Measurements from ENCODE around the gene RNF113B.

The RNF113B gene

GRCh38 chr13:98176777-98177608 lies at the start of gene RNF113B:
Gene RNF113B (minus strand): TSS chr13:98177269. CDS start chr13:98177236, 33 bp downstream.
- no peak for TF ChIP-seq ZFX (IDR thresholded peaks at IDR 0.05)
- no peak for TF ChIP-seq CTCF (conservative IDR thresholded peaks at IDR 0.05)

DNA sequence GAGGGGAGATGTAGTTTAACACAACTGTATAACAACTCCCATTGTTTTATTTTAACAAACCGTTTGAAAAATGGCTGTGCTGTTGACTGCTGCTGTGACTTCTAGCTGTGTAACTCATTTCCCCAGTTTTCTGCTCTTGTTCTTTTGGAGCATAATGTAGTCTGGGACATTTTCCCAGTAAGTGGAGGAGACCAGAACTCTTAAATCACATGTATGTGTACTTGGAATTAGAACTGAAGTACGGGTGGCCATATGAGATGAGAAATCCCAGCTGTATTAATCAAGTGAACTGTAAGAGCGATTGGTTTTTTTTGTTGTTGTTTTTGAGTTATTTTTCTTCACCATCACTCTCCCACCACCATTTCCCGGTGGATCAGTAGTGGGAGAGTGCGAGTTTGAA lies 49.4 kb upstream of the RNF113B start:
- no peak overlapping the region for H3K27ac ChIP-seq
- TF ChIP-seq ZFX (IDR thresholded peaks at IDR 0.05) (no peak), CTCF (conservative IDR thresholded peaks at IDR 0.05) (no peak)

More at GRCh38 chr13:98176777-98177608, at the start of gene RNF113B:
- no peak within 1 kb of the TSS for H3K27ac ChIP-seq

- TF ChIP-seq CTCF (conservative IDR thresholded peaks at IDR 0.05) (no peak), ZFX (IDR thresholded peaks at IDR 0.05) (no peak)
- H3K27ac ChIP-seq, result peak overlapping the region; percentile 78
Measured at GRCh38 chr13:98225036-98225940, 48.2 kb upstream of the RNF113B start.

GRCh38 chr13:98224557-98224956 lies 47.5 kb upstream of the RNF113B start:
- no peak for TF ChIP-seq ZFX (IDR thresholded peaks at IDR 0.05)
- TF ChIP-seq CTCF (conservative IDR thresholded peaks at IDR 0.05), result no peak
- H3K27ac ChIP-seq, result peak overlapping the region; percentile 78

- H3K27ac ChIP-seq, result peak overlapping the region; percentile 78
- no peak for TF ChIP-seq ZFX (IDR thresholded peaks at IDR 0.05)
- no peak for TF ChIP-seq CTCF (conservative IDR thresholded peaks at IDR 0.05)
Measured at GRCh38 chr13:98223741-98224140, 46.7 kb upstream of the RNF113B start.

DNA sequence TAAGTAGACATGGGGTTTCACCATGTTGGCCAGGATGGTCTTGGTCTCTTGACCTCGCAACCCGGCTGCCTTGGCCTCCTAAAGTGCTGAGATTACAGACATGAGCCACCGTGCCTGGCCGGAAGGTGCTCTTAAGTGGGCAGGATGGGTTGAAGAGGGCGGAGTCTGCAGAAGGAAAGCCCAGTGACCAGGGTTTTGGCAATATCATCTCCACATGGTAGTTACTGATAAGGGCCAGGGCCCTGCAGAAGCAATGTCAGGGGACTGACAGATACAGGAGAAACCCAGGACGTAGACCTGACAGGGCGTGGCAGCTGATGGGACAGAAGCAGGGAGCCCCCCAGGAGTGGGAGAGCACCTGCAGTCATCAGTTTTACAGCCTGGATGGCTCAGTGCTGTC lies 45.7 kb upstream of the RNF113B start:
- peak overlapping the region; percentile 78 for H3K27ac ChIP-seq
- TF ChIP-seq ZFX (IDR thresholded peaks at IDR 0.05), result no peak
- no peak for TF ChIP-seq CTCF (conservative IDR thresholded peaks at IDR 0.05)

Measured in C4-2B (cell line).